HG03575 (cell line): Measurements from ENCODE around the gene SCD.

Experiments used
- ATAC-seq: cut with Tn5 transposase; IDR thresholded peaks from one replicate; pipeline ENCODE4 v1.9.1; 2021; ENCODE audit not compliant: unreplicated experiment, insufficient number of reproducible peaks, low FRiP score; ENCODE audit errors: extremely low read depth

SCD gene

DNA sequence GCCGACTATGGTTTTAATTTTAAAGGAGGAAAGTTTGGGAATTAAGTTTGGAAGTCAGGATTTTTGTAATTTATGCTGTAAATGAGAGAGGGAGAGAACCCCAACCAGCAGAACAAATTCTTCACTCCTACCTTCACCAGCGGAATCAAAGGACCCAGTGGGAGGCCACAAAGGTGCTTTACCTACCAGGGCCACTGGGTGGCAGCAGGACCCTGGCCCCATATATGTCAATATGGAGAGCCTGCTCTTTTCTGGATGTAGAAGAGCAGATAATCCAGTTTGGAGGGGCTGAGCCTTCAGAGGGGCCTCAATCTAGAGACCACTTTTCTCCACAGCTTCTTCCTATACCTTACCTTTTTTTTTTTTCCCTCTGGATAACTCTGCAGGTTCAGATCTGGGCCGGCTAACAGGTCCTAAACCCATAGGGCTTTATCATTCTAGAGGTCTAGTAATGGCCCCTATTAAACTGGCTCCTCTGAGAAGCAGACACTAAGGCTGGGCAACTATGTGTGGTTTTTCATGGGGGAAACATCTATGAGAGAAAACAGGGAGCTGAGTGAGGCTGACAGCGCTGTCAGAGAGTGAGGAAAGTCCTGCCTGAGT lies 8.5 kb upstream of the SCD start:
- ATAC-seq = no peak

DNA sequence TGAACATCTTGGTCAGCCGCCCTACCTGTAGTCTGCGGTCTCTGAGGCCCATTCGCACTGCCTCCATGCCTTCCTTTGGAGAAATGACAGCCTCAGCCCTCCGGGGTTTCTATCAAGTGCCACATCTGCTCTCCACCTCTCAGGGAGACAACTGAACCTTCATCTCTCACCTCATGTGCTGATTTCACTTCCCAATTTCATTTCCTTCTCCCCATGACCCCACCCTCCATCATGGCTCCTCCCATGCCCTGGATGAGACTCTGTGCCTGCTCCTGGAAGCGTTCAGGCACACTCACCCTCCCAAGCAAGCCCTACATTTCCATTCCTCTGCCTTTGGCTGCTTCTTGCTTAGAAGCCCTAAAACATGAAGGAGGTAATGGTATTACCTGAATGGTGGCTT lies 7.8 kb upstream of the SCD start:
- no peak for ATAC-seq

DNA sequence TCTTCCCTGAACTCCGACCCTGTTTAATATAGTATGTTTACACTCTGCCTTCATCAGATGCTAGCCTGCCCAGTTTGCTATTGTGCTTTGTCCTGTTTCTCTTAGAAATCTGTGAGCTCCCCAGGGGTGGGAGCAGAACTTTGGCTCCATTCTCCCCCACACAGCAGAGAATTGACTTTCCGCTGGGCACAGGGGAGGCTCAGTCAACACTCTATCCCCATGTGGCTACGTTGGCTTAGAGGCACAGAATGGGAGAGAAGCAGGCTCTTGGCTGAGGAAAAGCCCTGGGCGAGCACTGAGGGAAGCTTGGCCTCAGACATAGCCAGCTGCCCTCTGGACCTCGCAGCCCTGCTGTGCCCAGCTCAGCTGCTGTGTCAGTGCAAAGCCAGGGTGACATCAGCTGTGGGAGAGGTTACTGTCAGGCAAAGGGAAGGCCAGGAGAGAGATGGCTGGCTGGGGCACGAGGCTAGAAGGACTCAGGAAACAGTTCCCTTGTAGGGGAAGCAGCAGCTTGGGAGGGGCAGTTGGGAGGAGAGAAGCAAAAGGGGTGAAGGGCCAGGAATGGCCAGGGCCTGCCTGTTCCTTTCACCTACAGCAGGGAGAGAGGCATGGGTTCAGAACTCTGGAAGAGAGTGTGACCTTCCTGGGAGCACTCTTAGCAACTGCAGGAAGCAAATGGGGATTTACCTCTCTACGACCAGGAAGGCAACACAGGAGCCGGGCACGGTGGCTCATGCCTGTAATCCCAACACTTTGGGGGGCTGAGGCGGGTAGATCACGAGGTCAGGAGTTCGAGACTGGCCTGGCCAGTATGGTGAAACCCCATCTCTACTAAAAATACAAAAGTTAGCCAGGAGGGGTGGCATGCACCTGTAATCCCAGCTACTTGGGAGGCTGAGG lies 5.8 kb upstream of the SCD start:
- no peak for ATAC-seq

DNA sequence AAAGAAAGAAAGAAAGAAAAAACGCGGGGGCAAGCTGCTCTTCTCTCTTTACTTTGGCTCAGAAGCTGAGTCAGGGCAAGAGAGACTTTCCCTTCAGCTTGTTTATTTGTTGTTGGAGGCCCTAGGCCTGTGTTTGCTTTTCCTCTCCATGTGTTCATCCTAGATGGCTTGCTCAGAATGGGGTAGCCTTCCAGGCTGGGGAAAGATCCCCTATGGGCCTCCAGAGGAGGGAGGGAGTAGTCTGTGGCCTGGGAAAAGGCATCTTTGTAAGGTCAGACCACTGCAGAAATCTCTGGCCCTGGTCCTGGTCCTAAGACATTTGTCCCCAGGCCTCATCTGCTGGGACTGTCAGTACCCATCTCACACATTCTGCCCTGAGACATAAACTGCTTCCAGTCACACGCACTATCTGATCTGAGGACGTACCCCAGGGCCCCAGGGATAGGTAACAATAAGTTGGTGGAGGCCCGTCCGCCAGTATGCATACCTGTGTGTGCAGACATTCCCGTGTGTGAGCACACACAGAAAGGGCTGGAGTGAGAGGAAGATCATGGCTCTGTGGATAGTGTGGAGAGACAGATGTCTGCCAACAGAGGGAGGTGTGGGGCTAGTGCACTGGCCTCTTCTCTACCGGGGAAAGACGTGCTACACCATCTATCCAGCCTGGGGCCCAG lies 4.9 kb upstream of the SCD start:
- ATAC-seq = no peak

DNA sequence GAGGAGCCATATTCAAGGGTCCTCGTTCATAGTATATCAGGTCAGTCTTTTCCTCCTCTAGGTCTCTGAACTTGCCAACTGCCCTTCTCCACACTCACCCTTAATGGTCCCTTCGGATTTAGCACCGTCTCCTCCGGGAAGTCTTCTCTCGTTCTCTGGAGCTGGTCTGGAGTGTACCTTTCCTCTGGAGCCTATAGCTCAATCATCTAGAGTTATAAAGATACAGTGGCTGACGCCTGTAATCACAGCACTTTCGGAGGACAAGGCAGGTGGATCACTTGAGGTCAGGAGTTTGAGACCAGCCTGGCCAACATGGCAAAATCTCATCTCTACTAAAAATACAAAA lies 4.4 kb upstream of the SCD start:
- ATAC-seq = no peak

DNA sequence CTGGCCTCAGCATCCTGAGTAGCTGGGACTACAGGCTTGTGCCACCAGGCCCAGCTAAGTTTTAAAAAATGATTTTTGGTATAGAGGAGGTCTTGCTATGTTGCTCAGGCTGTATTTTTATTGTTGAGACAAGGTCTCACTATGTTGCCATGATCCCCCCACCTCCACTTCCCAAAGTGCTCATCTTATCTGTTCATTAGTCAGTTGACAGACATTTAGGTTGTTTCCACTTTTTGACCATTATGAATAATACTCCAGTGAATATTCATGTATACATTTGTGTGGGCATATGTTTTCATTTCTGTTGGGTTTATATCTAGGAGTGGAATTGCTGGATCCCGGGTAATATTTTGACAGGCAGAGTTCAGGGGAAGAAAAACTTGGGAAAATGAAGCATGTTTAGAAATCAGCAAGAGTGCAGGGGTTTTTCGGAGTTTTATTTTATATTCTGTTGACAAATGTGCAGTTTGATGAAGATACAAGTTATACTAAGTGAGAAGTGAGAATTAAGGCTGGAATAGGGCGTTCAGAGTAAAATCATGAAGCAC lies 2.7 kb upstream of the SCD start:
- no peak for ATAC-seq

DNA sequence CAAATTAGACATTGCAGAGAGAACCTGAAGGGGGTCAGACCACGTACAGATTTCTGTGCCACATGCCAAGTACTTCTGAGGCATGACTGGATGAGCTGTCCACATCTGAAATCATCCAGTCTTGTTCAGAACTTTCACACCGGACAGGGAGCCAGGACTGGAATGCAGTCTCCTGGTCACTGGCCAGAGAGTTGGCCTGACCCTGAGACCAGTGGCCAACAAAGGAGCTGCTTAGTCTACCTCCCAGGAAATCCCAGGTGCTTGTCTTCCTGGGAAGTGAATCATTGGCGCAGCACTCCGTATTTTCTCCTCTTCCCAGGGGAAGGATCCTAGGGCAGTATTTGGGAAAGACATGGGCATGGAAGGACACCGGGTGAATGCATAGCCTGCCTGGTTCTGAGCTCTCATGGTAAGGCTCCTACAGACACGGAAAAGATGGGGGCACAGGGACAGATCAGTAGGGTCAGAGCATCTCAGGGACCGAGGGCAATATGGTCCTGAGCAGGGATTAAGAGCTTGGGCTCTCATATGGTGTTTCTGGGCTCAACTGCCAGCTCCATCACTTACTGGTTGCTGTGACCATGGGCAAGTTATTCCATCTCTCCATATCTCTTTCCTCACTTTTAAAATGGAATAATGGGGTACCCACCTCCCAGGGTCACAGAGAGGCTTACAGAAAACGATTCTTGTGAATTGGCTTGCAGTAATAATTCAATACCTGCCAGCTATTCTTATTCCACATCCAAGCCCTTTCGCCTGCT lies 1.3 kb upstream of the SCD start:
- ATAC-seq = no peak

DNA sequence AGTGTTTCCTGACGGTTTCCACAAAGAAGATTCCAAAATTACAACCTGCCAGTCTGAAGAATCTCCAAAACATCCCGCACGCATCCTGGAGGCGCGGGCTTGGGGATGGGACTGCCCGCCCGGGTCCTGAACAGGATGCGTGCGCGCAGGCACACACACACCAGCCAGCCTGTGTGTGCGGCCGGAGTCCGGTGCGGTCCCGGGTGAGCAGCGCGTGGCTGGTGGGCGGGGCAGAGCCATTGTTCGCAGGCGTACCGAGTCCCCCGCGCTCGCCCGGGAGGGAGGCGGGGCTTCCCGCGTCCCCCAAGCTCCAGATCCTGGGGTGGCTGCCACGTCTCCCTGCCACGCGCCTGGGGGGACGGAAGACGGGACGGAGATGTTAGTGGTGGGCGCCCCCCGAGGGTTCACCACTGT lies 675 bp upstream of the SCD start:
- ATAC-seq = no peak

DNA sequence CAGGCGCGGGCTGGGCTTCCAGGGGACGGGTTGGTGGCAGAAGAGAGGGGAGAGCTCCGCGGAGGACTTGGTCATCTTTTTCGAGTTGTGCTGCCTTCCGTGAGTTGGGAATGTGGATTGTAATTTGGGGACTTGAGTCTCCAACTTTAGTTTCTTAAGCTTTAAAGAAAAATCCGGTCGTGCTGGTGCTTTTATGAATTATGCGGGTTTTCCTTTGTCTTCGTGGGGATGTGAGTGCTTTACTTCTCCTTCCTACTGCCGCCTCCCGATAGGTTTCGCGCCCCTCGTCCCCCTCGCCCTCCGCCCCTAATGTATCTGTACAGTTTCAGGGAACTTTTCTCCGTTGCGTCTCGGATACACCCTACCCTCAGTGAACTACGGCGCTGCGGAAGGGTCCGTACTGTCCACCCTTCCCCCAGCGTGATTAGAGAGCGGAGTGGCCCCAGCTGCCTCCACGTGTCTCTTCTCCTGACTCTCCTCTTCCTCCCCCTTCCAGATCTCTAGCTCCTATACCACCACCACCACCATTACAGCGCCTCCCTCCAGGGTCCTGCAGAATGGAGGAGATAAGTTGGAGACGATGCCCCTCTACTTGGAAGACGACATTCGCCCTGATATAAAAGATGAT lies 649 bp downstream of the SCD start:
- no peak for ATAC-seq

DNA sequence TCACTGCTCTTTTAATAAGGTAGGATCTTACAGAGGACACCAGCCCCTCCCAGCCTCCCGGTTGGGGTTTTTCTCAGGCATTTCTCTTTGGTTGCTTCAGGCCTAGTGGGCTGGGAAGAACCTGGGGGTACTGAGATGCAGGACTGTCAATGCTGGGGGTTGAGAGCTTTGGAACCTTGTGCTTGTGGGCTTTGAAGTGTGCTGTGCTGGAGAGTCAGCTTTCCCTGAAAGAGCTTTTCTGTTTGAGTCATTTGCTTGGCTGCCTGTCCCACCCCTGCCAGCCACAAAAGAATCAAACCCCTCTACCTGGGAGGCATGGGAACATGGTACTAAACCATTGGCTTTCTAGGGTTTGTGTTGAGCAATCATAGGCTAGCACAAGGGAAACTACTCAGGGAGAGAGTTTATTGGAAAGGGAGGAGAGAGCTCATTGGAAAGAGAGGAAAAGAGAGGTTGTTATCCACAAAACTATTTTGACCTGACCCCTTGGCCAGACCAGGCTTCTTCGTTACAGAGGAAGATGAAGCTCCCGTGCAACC lies 1.4 kb downstream of the SCD start:
- ATAC-seq = no peak

DNA sequence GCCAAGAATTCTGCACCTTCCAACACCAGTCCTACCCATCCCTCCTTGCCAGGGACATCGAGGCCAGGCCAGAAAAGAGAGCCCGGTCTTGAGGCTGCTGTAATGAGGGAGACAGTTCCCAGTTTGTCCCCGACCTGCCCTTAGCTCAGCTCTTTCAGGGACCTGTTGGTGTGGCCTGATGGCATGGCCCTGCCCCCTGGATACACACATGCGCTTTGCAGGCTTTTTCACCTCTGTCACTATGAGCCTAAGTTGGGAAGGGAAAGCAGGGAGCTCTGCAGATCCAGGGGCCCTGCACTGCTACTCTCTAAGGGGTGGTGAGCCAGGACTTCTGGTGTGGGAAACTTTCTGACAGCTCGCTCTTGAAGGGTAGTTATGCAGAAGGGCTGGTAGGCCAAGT lies 2.1 kb downstream of the SCD start:
- no peak for ATAC-seq

DNA sequence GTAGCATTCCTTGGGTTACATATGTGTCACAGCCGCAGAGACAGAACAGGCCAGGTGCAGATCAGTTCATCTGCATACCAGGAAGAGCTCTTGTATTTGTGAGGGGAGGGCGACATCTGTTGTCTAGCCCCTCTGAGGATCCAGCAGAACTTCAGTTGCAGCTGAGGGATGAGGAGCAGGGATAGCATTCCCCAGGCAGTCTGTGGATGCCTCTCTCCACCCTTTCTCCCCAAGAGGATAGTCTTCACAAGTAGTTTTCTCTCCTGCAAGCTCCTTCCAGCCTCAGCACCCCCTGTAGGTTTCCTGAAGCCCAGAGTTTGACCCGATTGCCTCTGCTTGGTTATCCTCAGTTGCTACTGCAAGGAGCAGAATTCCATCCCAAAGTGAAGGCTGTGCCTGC lies 2.6 kb downstream of the SCD start:
- ATAC-seq = no peak

DNA sequence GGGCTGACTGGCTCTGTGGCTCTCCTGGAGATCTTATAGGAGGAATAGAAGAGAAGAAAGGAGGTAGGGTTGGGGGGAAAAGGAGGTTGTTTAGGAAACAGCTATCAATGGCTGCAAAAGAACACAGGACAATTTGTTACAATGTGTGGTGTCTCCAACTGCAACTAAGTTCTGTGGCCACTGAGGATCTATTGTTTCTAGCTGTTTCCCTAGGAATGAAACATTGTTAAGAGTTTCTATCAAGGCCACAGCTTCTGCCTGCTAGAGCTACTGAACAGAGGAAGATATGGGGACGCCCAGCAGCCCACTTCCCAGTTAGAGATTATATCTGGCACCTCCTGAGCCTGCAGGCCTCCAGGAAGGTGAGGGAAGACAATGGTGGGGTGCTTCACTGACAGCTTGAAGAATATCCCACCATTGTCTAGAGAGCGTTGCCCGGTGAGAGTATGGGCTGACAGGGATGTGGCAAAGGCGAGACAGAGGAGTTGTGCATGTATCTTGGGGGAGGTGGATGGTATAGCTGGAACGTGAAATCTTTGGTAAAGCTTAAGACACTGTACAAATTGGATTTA lies 4.0 kb downstream of the SCD start:
- no peak for ATAC-seq

DNA sequence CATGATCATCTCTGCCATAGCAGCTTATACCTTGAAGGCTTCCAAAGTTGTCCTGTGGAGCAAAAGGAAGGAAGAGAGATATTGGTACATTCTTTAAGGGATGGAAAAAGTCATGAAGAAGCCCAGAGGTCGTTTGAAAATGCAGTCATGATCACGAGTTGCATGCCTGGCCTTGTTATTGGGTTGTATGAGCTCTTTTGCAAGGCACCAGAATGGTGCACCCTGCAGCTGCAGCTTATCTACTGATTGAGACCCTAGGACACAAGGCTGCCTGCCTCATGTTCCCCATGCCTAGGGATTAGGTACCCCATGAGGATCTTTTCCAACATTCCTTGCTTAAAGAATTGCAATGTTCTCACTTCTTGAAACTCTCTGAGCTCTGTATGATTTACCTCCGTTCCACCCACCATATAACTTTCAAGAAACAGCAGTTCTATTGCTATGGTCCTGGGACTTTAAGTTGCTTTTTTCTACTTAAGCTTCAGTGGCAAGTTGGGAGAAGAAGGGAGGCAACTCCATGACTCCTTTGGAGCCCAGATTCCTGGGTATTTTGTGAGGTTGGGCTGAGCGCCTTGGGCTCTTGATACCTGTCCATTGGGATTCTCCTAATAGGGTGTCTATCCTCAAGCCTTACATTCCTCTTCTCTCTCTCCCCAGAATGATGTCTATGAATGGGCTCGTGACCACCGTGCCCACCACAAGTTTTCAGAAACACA lies 6.9 kb downstream of the SCD start:
- ATAC-seq = no peak

DNA sequence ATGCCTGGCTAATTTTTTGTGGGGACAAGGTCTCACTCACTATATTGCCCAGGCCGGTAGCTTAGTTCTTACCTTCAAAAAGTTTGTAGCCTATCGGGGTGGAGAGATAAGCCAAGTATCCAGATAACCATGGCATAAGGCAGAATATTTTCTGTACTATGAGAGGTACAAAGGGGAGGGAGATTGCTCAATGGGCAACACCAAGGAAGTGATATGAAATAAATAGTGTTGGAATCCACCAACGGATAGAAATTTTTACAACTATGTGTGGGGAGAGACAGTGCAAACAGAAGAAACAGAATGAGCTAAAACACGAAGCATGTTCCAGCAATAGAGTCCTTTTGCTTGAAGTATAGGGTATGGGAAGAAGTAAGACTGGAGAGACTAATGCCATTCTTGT lies 8.1 kb downstream of the SCD start:
- no peak for ATAC-seq

DNA sequence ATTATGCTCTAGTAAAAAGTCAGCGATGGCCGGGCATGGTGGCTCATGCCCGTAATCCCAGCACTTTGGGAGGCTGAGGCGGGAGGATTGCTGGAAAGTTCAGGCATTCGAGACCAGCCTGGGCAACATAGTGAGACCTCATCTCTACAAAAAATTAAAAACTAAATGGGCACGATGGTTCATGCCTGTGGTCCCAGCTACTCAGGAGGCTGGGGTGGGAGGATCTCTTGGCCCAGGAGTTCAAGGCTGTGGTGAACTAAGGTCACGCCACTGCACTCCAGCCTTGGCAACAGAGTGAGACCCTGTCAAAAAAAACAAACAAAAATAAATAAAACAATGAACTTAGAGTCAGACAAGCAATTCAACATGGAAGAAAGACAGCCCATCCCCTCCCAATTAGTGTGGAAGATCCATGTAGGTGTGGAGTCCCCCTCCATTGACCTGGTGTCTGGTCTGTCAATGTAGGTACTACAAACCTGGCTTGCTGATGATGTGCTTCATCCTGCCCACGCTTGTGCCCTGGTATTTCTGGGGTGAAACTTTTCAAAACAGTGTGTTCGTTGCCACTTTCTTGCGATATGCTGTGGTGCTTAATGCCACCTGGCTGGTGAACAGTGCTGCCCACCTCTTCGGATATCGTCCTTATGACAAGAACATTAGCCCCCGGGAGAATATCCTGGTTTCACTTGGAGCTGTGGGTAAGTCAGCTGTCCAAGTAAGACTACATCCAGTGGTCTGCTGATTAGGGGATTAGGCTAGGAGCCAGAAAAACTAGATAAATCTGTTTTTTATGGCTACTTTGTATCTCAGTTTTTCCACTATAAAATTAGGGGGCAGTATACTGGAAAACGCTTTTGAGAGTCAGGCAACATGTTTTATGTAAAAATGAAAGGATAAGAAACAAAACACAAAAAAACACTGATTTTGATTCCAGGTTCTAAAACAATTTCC lies 9.3 kb downstream of the SCD start:
- ATAC-seq = no peak
